Measurements from ENCODE around the gene SLC22A2.

- TF ChIP-seq CTCF (IDR thresholded peaks at IDR 0.05) (no peak), POLR2A (IDR thresholded peaks at IDR 0.05) (no peak)
These were observed 68.5 kb downstream of the SLC22A2 start for GRCh38 chr6:160190081-160190480.
